ENCODE data around the gene C14orf132.

GRCh38 chr14:96097752-96098151 lies 58.6 kb downstream of the C14orf132 start:
- no peak for TF ChIP-seq CTCF (IDR thresholded peaks at IDR 0.05)
- no peak for TF ChIP-seq EP300 (IDR thresholded peaks at IDR 0.05)
- TF ChIP-seq POLR2A (IDR thresholded peaks at IDR 0.05) = no peak
